CD1c-positive myeloid dendritic cell (primary cell): ENCODE data around the gene ABHD17C.
"Not testable (repeated sequence)": the region's sequence is repeated elsewhere in the genome, so short reads cannot be mapped to it uniquely, and the experiment has no call there.

ENCODE experiments used
- DNase-seq: peaks from one replicate; pipeline ENCODE4 v3.0.0-alpha.2; 2016; ENCODE audit errors: extremely low spot score

ABHD17C gene

GRCh38 chr15:80695099-80695910 is at the start of gene ABHD17C:
ABHD17C (plus strand) TSS chr15:80695310; CDS start chr15:80695430, 120 bp downstream.
- DNase-seq, result peak; percentile 57

- DNase-seq, result no peak
Observed at GRCh38 chr15:80645494-80646065, 49.5 kb upstream of the ABHD17C start.

GRCh38 chr15:80647424-80647823 is 47.7 kb upstream of the ABHD17C start:
- DNase-seq, result not testable (repeated sequence)

GRCh38 chr15:80654299-80654698 is 40.8 kb upstream of the ABHD17C start:
- no peak for DNase-seq

DNA sequence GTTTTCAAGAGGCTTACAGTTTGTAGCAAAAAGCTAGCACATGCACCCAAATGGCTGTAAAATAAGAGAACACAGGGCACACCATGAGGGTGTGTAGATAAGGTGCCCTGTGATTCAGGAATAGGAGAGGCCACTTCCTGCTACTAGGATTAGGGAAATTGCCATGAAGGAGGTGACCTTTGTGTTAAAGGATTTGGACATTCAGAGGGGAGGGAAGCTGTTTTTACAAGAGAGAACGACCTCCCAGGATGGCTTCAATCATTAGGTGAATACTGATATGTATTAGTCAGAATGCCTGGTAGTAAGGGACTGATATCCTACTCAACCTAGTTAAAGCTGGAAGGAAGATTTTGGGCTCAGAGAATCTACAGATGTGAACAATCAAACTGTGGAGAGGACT is 35.7 kb upstream of the ABHD17C start:
- DNase-seq, result no peak

DNA sequence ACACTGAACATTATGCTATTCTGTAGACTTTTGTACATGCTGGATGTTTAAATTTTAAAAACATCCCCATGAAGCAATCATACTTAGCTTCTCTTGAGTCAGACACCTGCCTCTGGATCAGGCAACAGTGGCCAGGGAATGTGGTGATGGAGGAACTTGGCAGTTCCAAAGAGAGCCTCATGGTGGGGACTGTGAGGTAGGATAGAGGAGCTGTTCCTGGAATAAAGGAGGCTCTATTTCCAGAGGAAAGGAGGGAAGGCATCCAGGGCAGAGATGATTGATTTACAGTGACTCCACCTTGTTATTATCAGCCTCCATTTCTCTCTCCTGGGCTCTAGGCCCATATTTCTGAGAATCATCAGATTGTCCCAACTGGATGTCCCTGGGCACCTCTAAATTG is 35.0 kb upstream of the ABHD17C start:
- no peak for DNase-seq

DNA sequence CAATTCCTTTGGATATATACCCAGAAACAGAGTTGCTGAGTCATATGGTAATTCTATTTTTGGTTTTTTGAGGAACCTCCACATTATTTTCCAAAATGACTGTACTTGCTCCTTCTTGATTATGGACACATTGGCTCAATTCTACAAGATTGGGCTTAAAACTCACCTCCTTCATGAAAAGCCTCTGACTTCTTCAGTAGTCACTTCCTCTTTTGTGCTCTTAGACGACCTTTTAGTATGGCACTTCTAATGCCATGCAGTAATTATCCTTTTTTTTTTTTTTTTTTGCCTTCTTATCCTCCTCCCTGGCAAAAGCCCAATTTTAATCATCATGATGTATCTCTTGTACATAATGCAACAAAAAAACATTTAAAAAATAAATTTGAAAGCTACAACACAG is 33.0 kb upstream of the ABHD17C start:
- DNase-seq, result peak; percentile 36

DNA sequence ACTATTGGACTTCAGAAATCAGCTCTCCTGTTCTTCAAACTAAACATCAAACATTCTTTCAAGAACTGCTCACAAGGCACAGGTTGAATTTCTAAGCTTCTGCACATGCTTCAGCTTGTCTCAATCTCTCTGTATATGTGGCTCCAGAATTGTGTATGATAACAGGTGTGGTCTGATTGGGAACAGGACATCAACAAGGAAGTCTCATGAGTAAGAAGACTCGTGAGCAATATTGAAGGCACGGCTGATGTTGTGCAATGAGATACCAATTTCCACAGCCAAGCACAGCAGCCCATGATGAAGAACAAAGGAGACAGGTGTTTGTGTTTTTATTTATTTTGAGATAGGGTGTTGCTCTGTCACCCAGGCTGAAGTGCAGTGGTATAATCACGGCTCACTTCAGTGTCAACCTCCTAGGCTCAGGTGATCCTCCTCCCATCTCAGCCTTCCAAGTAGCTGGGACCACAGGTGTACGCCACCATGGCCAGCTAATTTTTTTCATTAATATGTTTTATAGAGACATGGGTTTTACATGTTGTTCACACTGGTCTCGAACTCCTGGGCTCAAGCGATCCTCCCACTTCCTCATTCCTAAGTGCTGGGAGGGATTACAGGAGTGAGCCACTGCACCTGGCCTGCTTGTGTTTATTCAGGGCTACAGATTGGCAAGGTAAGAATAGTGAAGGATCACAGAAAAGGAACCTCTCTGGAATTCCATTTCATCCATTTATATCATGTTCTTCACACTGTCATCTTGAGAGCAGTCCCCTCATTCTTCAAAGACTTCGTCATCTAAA is 32.2 kb upstream of the ABHD17C start:
- DNase-seq, result no peak

DNA sequence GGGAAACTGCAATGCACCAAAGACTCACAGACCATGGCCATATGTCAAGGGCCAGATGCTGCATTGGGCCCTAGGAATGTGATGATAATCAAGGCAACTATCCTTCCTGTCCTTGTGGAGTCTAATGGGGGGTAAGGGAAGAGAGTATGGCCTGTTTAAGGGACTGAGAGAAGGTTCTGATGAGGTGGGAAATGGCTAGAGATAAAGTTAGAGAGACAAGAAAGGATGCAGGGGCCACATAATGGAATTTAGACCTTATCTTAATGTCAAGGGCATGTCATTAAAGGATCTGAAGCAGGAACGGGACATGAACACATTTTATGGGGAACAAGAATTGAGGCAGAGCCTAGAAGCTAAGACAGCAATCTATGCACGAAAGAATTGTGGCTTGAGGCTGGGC is 30.0 kb upstream of the ABHD17C start:
- DNase-seq, result no peak

GRCh38 chr15:80667936-80668335 is 27.2 kb upstream of the ABHD17C start:
- DNase-seq, result no peak

DNA sequence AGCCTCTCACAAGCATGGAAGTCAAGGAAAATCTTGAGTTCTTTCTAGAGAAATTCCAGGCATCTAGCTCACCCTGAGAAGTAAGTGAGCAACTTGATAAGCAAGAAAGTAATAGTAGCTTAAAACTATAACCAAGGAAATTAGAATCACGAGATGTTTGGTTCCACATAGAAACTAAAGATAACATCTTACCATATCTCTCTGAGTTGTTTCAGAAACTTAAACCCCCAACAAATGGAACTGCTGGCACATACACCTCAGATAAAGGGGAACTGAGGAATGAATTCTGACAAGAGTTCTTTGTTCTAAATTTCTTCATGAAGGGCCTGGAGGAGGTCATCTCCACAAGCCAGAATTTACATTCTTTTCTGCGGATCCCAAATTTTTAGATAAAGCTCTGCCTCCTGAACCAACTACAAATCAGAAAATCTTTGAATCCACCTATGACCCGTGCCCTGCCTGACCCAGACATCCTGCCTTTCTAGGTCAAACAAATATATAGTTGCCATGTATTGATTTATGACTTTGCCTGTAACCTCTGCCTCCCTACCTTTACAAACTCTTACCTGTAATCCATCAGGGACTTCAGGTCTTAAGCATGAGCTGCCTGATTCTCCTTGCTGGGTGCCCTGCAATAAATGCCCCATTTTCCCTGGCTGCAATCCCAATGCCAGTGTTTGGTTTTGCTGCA is 26.4 kb upstream of the ABHD17C start:
- no peak for DNase-seq

- DNase-seq, result no peak
Observed at GRCh38 chr15:80669663-80670273, 25.3 kb upstream of the ABHD17C start.

DNA sequence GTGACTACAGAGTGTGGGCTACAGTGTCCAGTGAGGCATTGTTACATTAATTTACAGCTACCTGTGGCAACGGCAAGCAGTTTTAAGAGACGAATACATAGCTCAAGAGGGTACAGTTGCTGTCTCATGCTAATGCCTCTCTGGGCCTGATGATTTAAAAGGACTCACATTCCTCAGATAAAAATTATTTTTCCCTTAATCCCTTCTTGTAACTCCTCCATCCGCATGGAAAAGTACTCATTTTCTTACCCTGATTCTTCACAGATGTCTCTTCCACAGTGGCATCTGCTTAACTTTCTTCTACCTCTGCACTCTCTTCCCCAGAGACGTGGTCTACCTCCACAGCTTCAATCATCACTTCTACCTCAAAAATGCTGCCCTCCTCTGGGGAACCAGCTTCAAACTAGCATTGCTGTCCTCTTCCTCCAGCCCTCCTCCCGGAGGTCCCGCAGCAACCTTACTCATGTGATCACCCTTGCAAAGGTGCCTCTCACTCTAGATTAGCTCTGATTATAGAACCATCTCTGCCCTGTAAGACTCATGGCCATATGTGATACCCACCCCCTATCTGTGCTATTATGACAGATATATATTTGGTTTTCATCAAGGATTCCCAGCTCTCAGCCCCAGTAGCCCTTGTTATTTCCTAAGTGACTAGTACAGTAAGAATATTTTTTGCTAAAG is 21.4 kb upstream of the ABHD17C start:
- DNase-seq, result no peak

DNA sequence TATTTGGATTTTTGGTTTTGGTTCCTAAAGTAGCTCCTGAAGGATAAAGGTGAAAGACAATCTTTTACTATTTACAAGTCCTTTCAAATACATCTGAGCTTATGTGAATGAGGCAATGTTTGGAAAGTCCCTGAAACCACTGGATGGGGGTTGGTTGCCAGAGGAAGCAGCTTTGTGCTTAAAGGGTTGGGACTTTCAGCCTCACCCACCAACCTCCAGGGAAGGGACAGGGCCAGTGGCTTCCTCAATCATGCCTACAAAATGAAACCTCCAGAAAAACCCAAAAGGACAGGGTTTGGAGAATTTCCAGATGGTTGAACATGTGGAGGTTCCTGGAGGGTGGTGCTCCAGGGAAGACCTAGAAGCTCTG is 20.9 kb upstream of the ABHD17C start:
- peak; percentile 41 for DNase-seq

- DNase-seq, result no peak
Observed at GRCh38 chr15:80677041-80677440, 18.1 kb upstream of the ABHD17C start.

GRCh38 chr15:80679167-80679803 is 15.8 kb upstream of the ABHD17C start:
- DNase-seq, result no peak

- no peak for DNase-seq
Observed at GRCh38 chr15:80679804-80680175, 15.3 kb upstream of the ABHD17C start.

- DNase-seq, result no peak
Observed at GRCh38 chr15:80682201-80682600, 12.9 kb upstream of the ABHD17C start.

DNA sequence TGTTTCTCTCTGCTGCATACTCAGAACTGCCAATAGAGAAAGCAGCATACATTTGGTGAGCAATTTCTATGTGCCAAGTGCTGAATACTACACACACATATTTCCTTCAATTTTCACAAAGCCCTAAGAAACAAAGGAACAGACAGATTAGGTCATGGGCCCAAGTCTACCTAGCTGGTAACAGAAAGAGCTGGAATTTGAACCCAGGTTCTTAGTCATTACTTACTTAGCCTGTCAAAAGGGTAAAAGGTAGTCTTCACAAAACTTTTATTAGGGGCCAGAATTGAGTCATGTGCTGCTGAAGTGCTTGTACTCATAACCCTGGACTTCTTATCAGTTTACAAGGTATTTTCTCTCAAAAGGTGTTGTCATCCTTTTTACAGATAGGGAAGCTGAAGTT is 10.4 kb upstream of the ABHD17C start:
- DNase-seq, result no peak

DNA sequence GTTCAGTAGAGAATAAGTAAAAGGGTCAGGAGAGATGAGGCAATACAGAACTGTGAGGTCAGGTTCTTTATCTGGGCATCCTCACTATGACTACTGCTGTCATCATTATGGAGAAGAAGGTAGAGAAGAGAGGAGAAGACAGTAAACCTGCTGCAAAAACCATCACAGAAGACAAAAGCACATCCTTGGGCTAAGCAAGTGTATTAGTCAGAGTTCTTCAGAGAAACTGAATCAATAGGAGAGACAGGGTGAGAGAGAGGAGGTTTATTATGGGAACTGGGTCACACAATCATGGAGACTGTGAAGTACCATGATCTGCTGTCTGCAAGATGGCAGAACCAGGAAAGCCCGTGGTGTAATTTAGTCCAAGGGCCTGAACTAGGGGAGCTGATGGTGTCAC is 9.5 kb upstream of the ABHD17C start:
- no peak for DNase-seq

DNA sequence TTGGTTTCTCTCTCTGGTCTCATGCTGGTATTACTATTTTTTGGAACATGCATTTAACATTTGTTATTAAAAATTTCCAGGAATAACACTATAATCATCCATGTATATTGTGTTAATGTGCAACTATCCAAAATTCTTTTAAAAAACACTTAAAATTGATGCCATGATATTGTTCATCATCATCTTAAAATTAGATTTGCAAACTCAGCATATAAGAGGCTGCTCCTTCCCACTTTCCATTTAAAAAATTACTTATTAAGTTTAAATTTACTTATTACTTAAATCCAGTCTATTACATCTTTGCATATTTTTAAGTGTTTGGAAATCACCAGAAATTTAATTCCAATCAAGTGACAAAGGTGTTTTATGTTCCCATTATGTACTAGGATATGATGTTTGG is 5.8 kb upstream of the ABHD17C start:
- DNase-seq, result no peak
